ENCODE data around the gene PTPN5.
"Not testable (repeated sequence)": the region's sequence is repeated elsewhere in the genome, so short reads cannot be mapped to it uniquely, and the experiment has no call there.

Gene PTPN5

GRCh38 chr11:18706330-18707243 lies 85.0 kb downstream of the PTPN5 start:
- peak; percentile 63 for DNase-seq

GRCh38 chr11:18705651-18706281 lies 85.8 kb downstream of the PTPN5 start:
- no peak for DNase-seq

- DNase-seq: no peak
These were observed 86.9 kb downstream of the PTPN5 start for GRCh38 chr11:18704698-18705097.

- DNase-seq: no peak
These were observed 87.5 kb downstream of the PTPN5 start for GRCh38 chr11:18704045-18704645.

- DNase-seq: no peak
These were observed 88.4 kb downstream of the PTPN5 start for GRCh38 chr11:18703001-18703763.

- DNase-seq: no peak
These were observed 89.9 kb downstream of the PTPN5 start for GRCh38 chr11:18701614-18702216.

GRCh38 chr11:18700872-18701271 lies 90.7 kb downstream of the PTPN5 start:
- DNase-seq: no peak

- no peak for DNase-seq
These were observed 91.2 kb downstream of the PTPN5 start for GRCh38 chr11:18700375-18700774.

- no peak for DNase-seq
These were observed 91.7 kb downstream of the PTPN5 start for GRCh38 chr11:18699848-18700261.

- DNase-seq: no peak
These were observed 92.4 kb downstream of the PTPN5 start for GRCh38 chr11:18699269-18699596.

- peak; percentile 83 for DNase-seq
These were observed 93.0 kb downstream of the PTPN5 start, which contains the start of gene TMEM86A for GRCh38 chr11:18698341-18699268. TSS of gene TMEM86A (plus strand) at chr11:18698779. CDS start at chr11:18698887, 108 bp downstream.

GRCh38 chr11:18697576-18697975 lies 94.0 kb downstream of the PTPN5 start:
- no peak for DNase-seq

- DNase-seq: peak; percentile 61
These were observed 94.9 kb downstream of the PTPN5 start for GRCh38 chr11:18696638-18697225.

- no peak for DNase-seq
These were observed 98.4 kb downstream of the PTPN5 start for GRCh38 chr11:18692941-18693760.

- DNase-seq: not testable (repeated sequence)
These were observed 100.0 kb downstream of the PTPN5 start for GRCh38 chr11:18691467-18692140.

- DNase-seq: no peak
These were observed 107.3 kb downstream of the PTPN5 start for GRCh38 chr11:18684267-18684666.

- DNase-seq: no peak
These were observed 109.1 kb downstream of the PTPN5 start for GRCh38 chr11:18682466-18682865.

GRCh38 chr11:18681949-18682348 lies 109.6 kb downstream of the PTPN5 start:
- not testable (repeated sequence) for DNase-seq

Data from fibroblast of skin of right biceps (primary cell).